Esophagus muscularis mucosa (tissue), 4 donors: Measurements from ENCODE around the gene KCNJ5. TPM values are rescaled to one million over a fixed set of nuclear protein-coding genes. Genes with fewer than 3 reads are reported as not detected.

ENCODE experiments used
- DNase-seq: peaks from one replicate; pipeline ENCODE4 v3.0.0-alpha.2; 2017; ENCODE audit errors: extremely low spot score
- H3K27ac ChIP-seq, 4 donors: fragments of 200-600 bp; sonication (generic); replicated peaks in 1 of 4; 1 replicate in 3 of 4; 2 replicates in 1 of 4; pipeline ENCODE4 v1.5.1; 2016 to 2019; ENCODE audit warnings: mild to moderate bottlenecking in 1 of 4
- H3K27me3 ChIP-seq, 4 donors: fragments of 200-600 bp; sonication (generic); one replicate each; pipeline versions ENCODE4 v1.5.1 to v1.6.0; 2016 to 2019
- H3K36me3 ChIP-seq, 4 donors: fragments of 200-600 bp; sonication (generic); one replicate each; pipeline ENCODE4 v1.5.1; 2016 to 2019
- H3K4me1 ChIP-seq, 4 donors: fragments of 200-600 bp; sonication (generic); one replicate each; pipeline ENCODE4 v1.5.1; 2016 to 2019
- H3K4me3 ChIP-seq, 4 donors: fragments of 200-600 bp; sonication (generic); 1 replicate in 2 of 4; 2 replicates in 2 of 4; pipeline ENCODE4 v1.5.1; 2016 to 2019; ENCODE audit warnings: mild to moderate bottlenecking in 4 of 4, moderate library complexity in 1 of 4
- H3K9me3 ChIP-seq, 4 donors: fragments of 200-600 bp; sonication (generic); 1 replicate in 3 of 4; 2 replicates in 1 of 4; pipeline ENCODE4 v1.5.1; 2016 to 2019
- CTCF ChIP-seq, 3 experiments: fragments of 200-600 bp in 2 of 3; fragments of 450-650 bp in 1 of 3; sonication (generic) in 2 of 3; IDR thresholded peaks; one replicate each; pipeline ENCODE4 v1.5.1; 2017 to 2019; ENCODE audit warnings: antibody characterized with exemption in 3 of 3, mild to moderate bottlenecking in 2 of 3, moderate library complexity in 1 of 3
- EP300 ChIP-seq: sonication (generic); formaldehyde crosslinking; IDR thresholded peaks from one replicate; pipeline ENCODE4 v1.6.1; 2017; ENCODE audit warnings: antibody characterized with exemption
- POLR2A ChIP-seq: fragments of 450-650 bp; IDR thresholded peaks from one replicate; pipeline ENCODE4 v1.6.1; 2017; ENCODE audit warnings: antibody characterized with exemption, moderate library complexity, mild to moderate bottlenecking, low read depth
- POLR2AphosphoS5 ChIP-seq, 2 donors: sonication (generic); formaldehyde crosslinking; IDR thresholded peaks; one replicate each; pipeline ENCODE4 v1.6.1; 2017; ENCODE audit warnings: antibody characterized with exemption in 2 of 2
- WGBS: methylation state at CpG from one replicate; pipeline ENCODE4 v1.1.5; 2018; 5-methylcytosine and 5-hydroxymethylcytosine counted together
- intact Hi-C: fragments of 100-400 bp; cut with DNase I; formaldehyde crosslinking; loops from one replicate; pipeline ENCODE4 v1.15.1; 2023
- total RNA-seq, 4 donors: library from RNA; depleted of rRNA; stranded (reverse); fragments of >200 nt; gene quantifications; one replicate each; pipeline versions ENCODE4 v1.1.0 to v1.2.1, GENCODE V29; 2016

The KCNJ5 gene
- total RNA-seq, 4 donors from 2014 or later, result 0.80 to 3.8 (median 1.00) TPM

- Histone ChIP-seq H3K4me1 (no peaks in the 10 kb centered on the region), H3K27ac (no peak overlapping the region), H3K4me3 (no peak overlapping the region), H3K9me3 (no peaks in the 10 kb centered on the region), H3K27me3 (no peaks in the 10 kb centered on the region), H3K36me3 (no peaks in the 10 kb centered on the region)
- intact Hi-C loops, result no loop called here
- DNase-seq, result no peak
- 64% methylated on average over 6 of the region's 6 CpGs for WGBS
- no peak for TF ChIP-seq POLR2A
- no peak for TF ChIP-seq EP300
- TF ChIP-seq CTCF (IDR thresholded peaks at IDR 0.05), result no peak
- TF ChIP-seq POLR2AphosphoS5 (IDR thresholded peaks at IDR 0.05), result no peak
Observed at GRCh38 chr11:128871168-128871610, 20.0 kb upstream of the KCNJ5 start.

GRCh38 chr11:128872094-128872493 is 19.1 kb upstream of the KCNJ5 start:
- Histone ChIP-seq H3K4me3 (no peak overlapping the region), H3K36me3 (no peaks in the 10 kb centered on the region), H3K4me1 (no peaks in the 10 kb centered on the region), H3K27ac (no peak overlapping the region), H3K27me3 (no peaks in the 10 kb centered on the region), H3K9me3 (no peaks in the 10 kb centered on the region)
- no peak for TF ChIP-seq POLR2A
- TF ChIP-seq CTCF (IDR thresholded peaks at IDR 0.05), result no peak
- intact Hi-C loops, result no loop called here
- no peak for DNase-seq
- 75% methylated on average over 6 of the region's 6 CpGs for WGBS

GRCh38 chr11:128872594-128872993 is 18.6 kb upstream of the KCNJ5 start:
- no peak for TF ChIP-seq EP300
- TF ChIP-seq CTCF (IDR thresholded peaks at IDR 0.05), result no peak
- TF ChIP-seq POLR2AphosphoS5 (IDR thresholded peaks at IDR 0.05), result no peak
- Histone ChIP-seq H3K9me3 (no peaks in the 10 kb centered on the region), H3K4me1 (no peaks in the 10 kb centered on the region), H3K36me3 (no peaks in the 10 kb centered on the region), H3K4me3 (no peak overlapping the region), H3K27ac (no peak overlapping the region), H3K27me3 (no peaks in the 10 kb centered on the region)
- DNase-seq, result no peak
- intact Hi-C loops, result no loop called here
- 69% methylated on average over 2 of the region's 3 CpGs for WGBS

GRCh38 chr11:128874427-128874826 is 16.7 kb upstream of the KCNJ5 start:
- no peaks in the 10 kb centered on the region for H3K36me3 ChIP-seq
- H3K4me3 ChIP-seq, result no peak overlapping the region
- peaks cover 0 to 12% (median 0%) of the 10 kb centered on the region in 4 donors for H3K27me3 ChIP-seq
- no peaks in the 10 kb centered on the region for H3K9me3 ChIP-seq
- WGBS, result 60% methylated on average over 3 of the region's 3 CpGs
- DNase-seq, result no peak
- intact Hi-C loops, result no loop called here
- no peak overlapping the region for H3K27ac ChIP-seq
- TF ChIP-seq CTCF (IDR thresholded peaks at IDR 0.05) (no peak), EP300 (no peak), POLR2A (no peak), POLR2AphosphoS5 (IDR thresholded peaks at IDR 0.05) (no peak)
- no peaks in the 10 kb centered on the region for H3K4me1 ChIP-seq

- no peak for TF ChIP-seq CTCF (IDR thresholded peaks at IDR 0.05)
- TF ChIP-seq EP300, result no peak
- no peak for TF ChIP-seq POLR2AphosphoS5 (IDR thresholded peaks at IDR 0.05)
- no peak for TF ChIP-seq POLR2A
- Histone ChIP-seq H3K4me1 (no peaks in the 10 kb centered on the region), H3K4me3 (no peak overlapping the region), H3K27ac (no peak overlapping the region), H3K36me3 (no peaks in the 10 kb centered on the region), H3K27me3 (peaks cover 0 to 27% (median 0%) of the 10 kb centered on the region in 4 donors), H3K9me3 (no peaks in the 10 kb centered on the region)
- intact Hi-C loops, result no loop called here
- 90% methylated on average over 20 of the region's 22 CpGs for WGBS
- DNase-seq, result no peak
Observed at GRCh38 chr11:128876133-128876650, 15.0 kb upstream of the KCNJ5 start.
